ENCODE data around the gene DDX47. TPM values are rescaled to one million over a fixed set of nuclear protein-coding genes. Genes with fewer than 3 reads are reported as not detected.

Gene DDX47
- total and polyA plus RNA-seq, 8 donors, result 9.6 to 108 (median 31.8) TPM

GRCh38 chr12:12791756-12792369, 21.3 kb upstream of the DDX47 start:
- Histone ChIP-seq H3K36me3 (no peaks in the 10 kb centered on the region), H3K4me1 (peaks cover 17 to 41% (median 26%) of the 10 kb centered on the region in 4 donors), H3K27me3 (no peaks in the 10 kb centered on the region), H3K9me3 (no peaks in the 10 kb centered on the region), H3K27ac (peak overlapping the region in 1 of 5 donors; percentile 12), H3K4me3 (peak overlapping the region in 3 of 4 donors; percentile 13 to 25 (median 19))
- TF ChIP-seq CTCF (IDR thresholded peaks at IDR 0.05) (no peak), POLR2AphosphoS5 (IDR thresholded peaks at IDR 0.05) (no peak), POLR2A (IDR thresholded peaks at IDR 0.05) (no peak), EP300 (IDR thresholded peaks at IDR 0.05) (no peak)
- peak in 1 of 2 donors; percentile 65 for DNase-seq
- intact Hi-C loops (cut with DNase I; ENCODE audit: low total_unique reads), result no loop called here
- WGBS, 5 donors, result 13 to 21% (median 18%) methylated on average over 7 of the region's 7 CpGs

- no peak overlapping the region for H3K27ac ChIP-seq
These were observed 20.7 kb upstream of the DDX47 start for GRCh38 chr12:12792421-12792820.

DNA sequence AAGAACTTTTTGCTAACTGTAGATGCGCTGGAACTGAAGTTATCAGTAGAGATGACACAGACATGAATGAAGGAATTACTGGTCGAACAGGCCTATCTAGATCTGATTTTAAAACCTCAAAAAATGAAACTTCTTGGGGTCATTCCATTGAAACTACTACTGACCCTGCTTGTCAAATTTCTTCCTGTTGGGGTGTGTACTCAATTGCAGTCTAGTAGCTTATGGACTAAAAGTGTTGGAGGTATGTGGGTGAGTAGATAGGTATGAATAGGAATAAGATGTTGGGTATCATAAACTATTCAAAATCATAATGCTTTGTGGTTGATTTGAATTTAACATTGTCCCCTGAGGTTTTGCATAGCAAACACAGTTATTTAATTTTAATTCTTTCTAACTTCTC, 18.5 kb upstream of the DDX47 start:
- Histone ChIP-seq H3K27me3 (no peaks in the 10 kb centered on the region), H3K4me1 (peaks cover 0 to 17% (median 12%) of the 10 kb centered on the region in 4 donors), H3K9me3 (no peaks in the 10 kb centered on the region), H3K4me3 (no peak overlapping the region), H3K27ac (no peak overlapping the region), H3K36me3 (no peaks in the 10 kb centered on the region)
- TF ChIP-seq POLR2AphosphoS5 (IDR thresholded peaks at IDR 0.05), result no peak
- TF ChIP-seq CTCF (IDR thresholded peaks at IDR 0.05), result no peak
- no peak for TF ChIP-seq EP300 (IDR thresholded peaks at IDR 0.05)
- no peak for TF ChIP-seq POLR2A (IDR thresholded peaks at IDR 0.05)
- intact Hi-C loops (cut with DNase I; ENCODE audit: low total_unique reads), result no loop called here
- DNase-seq, result no peak
- 83 to 92% (median 88%) methylated on average over 2 of the region's 2 CpGs for WGBS, 5 donors

More at GRCh38 chr12:12792421-12792820, 20.7 kb upstream of the DDX47 start:
- WGBS, 5 donors, result 63 to 80% (median 74%) methylated on average over 6 of the region's 6 CpGs
- Histone ChIP-seq H3K9me3 (no peaks in the 10 kb centered on the region), H3K36me3 (no peaks in the 10 kb centered on the region), H3K4me3 (no peak overlapping the region), H3K4me1 (peaks cover 12 to 37% (median 23%) of the 10 kb centered on the region in 4 donors), H3K27me3 (no peaks in the 10 kb centered on the region)
- DNase-seq, result no peak
- no peak for TF ChIP-seq EP300 (IDR thresholded peaks at IDR 0.05)
- TF ChIP-seq POLR2AphosphoS5 (IDR thresholded peaks at IDR 0.05), result no peak
- TF ChIP-seq POLR2A (IDR thresholded peaks at IDR 0.05), result no peak
- TF ChIP-seq CTCF (IDR thresholded peaks at IDR 0.05), result no peak
- intact Hi-C loops (cut with DNase I; ENCODE audit: low total_unique reads), result no loop called here

DNA sequence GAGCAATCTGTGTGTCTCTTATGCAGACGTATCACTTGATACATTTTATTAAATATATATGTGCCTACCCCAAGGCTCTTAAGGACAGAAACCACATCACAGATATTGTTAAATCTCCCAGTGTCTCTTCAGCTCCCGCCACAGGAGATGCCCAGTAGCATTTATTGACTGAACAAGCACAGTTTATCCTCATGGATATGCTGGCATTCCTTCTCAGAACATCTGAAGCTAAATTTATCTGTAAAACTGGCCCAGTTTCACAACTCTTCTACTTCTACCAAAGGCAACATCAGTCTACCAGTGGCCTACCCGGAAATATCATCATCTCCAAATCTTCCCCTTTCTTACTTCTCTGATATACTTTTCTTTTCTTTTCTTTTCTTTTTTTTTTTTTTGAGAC, 17.0 kb upstream of the DDX47 start:
- no peaks in the 10 kb centered on the region for H3K9me3 ChIP-seq
- H3K36me3 ChIP-seq, result no peaks in the 10 kb centered on the region
- no peak overlapping the region for H3K27ac ChIP-seq
- intact Hi-C loops (cut with DNase I; ENCODE audit: low total_unique reads), result no loop called here
- H3K4me1 ChIP-seq, result peaks cover 0 to 15% (median 12%) of the 10 kb centered on the region in 4 donors
- no peak for DNase-seq
- no peak for TF ChIP-seq POLR2AphosphoS5 (IDR thresholded peaks at IDR 0.05)
- TF ChIP-seq CTCF (IDR thresholded peaks at IDR 0.05), result no peak
- TF ChIP-seq EP300 (IDR thresholded peaks at IDR 0.05), result no peak
- no peak overlapping the region for H3K4me3 ChIP-seq
- WGBS, 5 donors, result 60 to 96% (median 81%) methylated on average over 3 of the region's 3 CpGs
- H3K27me3 ChIP-seq, result no peaks in the 10 kb centered on the region
